ENCODE measurements around the gene CNTN4. TPM values are rescaled to one million over a fixed set of nuclear protein-coding genes. Genes with fewer than 3 reads are reported as not detected.
A peak's percentile ranks its signal among the peaks of the same experiment; 100 is the strongest.

CNTN4 gene
- polyA plus RNA-seq, 4 donors, result 0.27 to 6.5 (median 2.6) TPM; not detected in 1

- DNase-seq, result no peak
- 80 to 92% (median 89%) methylated on average over 3 of the region's 3 CpGs for WGBS, 3 donors
- H3K27me3 ChIP-seq (ENCODE audit: control insufficient read depth in 3 of 3, insufficient read depth in 3 of 3, low read length in 3 of 3), result no peaks in the 10 kb centered on the region
- no peaks in the 10 kb centered on the region for H3K4me1 ChIP-seq (ENCODE audit: control insufficient read depth in 3 of 3, insufficient read depth in 2 of 3, low read depth in 1 of 3, low read length in 2 of 3)
- no peaks in the 10 kb centered on the region for H3K36me3 ChIP-seq (ENCODE audit: control insufficient read depth in 3 of 3, insufficient read depth in 2 of 3, low read depth in 1 of 3, low read length in 3 of 3)
- peaks cover 0 to 1% of the 10 kb centered on the region in 2 donors for H3K9me3 ChIP-seq (ENCODE audit: control insufficient read depth in 2 of 2, insufficient read depth in 1 of 2, low read depth in 1 of 2, low read length in 1 of 2)
- H3K4me3 ChIP-seq (ENCODE audit: low read depth in 1 of 3, low read length in 3 of 3), result no peak overlapping the region
- no peak overlapping the region for H3K27ac ChIP-seq (ENCODE audit: low read depth in 1 of 3, low read length in 2 of 3)
- no peak for FAIRE-seq
Observed at GRCh38 chr3:2883283-2883682, 784.6 kb downstream of the CNTN4 start.

- no peaks in the 10 kb centered on the region for H3K4me1 ChIP-seq (ENCODE audit: control insufficient read depth in 3 of 3, insufficient read depth in 2 of 3, low read depth in 1 of 3, low read length in 2 of 3)
- no peaks in the 10 kb centered on the region for H3K36me3 ChIP-seq (ENCODE audit: control insufficient read depth in 3 of 3, insufficient read depth in 2 of 3, low read depth in 1 of 3, low read length in 3 of 3)
- H3K27ac ChIP-seq (ENCODE audit: low read depth in 1 of 3, low read length in 2 of 3), result no peak overlapping the region
- peaks cover 0 to 1% of the 10 kb centered on the region in 2 donors for H3K9me3 ChIP-seq (ENCODE audit: control insufficient read depth in 2 of 2, insufficient read depth in 1 of 2, low read depth in 1 of 2, low read length in 1 of 2)
- WGBS, 3 donors, result 79 to 82% (median 80%) methylated on average over 2 of the region's 2 CpGs
- H3K27me3 ChIP-seq (ENCODE audit: control insufficient read depth in 3 of 3, insufficient read depth in 3 of 3, low read length in 3 of 3), result no peaks in the 10 kb centered on the region
- DNase-seq (no peak), FAIRE-seq (no peak)
- H3K4me3 ChIP-seq (ENCODE audit: low read depth in 1 of 3, low read length in 3 of 3), result no peak overlapping the region
Observed at GRCh38 chr3:2888592-2888991, 789.9 kb downstream of the CNTN4 start.

- H3K4me1 ChIP-seq (ENCODE audit: control insufficient read depth in 3 of 3, insufficient read depth in 2 of 3, low read depth in 1 of 3, low read length in 2 of 3), result no peaks in the 10 kb centered on the region
- H3K36me3 ChIP-seq (ENCODE audit: control insufficient read depth in 3 of 3, insufficient read depth in 2 of 3, low read depth in 1 of 3, low read length in 3 of 3), result no peaks in the 10 kb centered on the region
- H3K4me3 ChIP-seq (ENCODE audit: low read depth in 1 of 3, low read length in 3 of 3), result no peak overlapping the region
- DNase-seq (no peak), FAIRE-seq (no peak)
- 48 to 68% (median 64%) methylated on average over 2 of the region's 2 CpGs for WGBS, 3 donors
- H3K27ac ChIP-seq (ENCODE audit: low read depth in 1 of 3, low read length in 2 of 3), result no peak overlapping the region
- peaks cover 0 to 1% of the 10 kb centered on the region in 2 donors for H3K9me3 ChIP-seq (ENCODE audit: control insufficient read depth in 2 of 2, insufficient read depth in 1 of 2, low read depth in 1 of 2, low read length in 1 of 2)
- H3K27me3 ChIP-seq (ENCODE audit: control insufficient read depth in 3 of 3, insufficient read depth in 3 of 3, low read length in 3 of 3), result no peaks in the 10 kb centered on the region
Observed at GRCh38 chr3:2889736-2890135, 791.1 kb downstream of the CNTN4 start.

GRCh38 chr3:2896308-2896939 lies 797.8 kb downstream of the CNTN4 start:
- 64 to 74% (median 74%) methylated on average over 3 of the region's 3 CpGs for WGBS, 3 donors
- H3K4me3 ChIP-seq (ENCODE audit: low read depth in 1 of 3, low read length in 3 of 3), result no peak overlapping the region
- no peaks in the 10 kb centered on the region for H3K36me3 ChIP-seq (ENCODE audit: control insufficient read depth in 3 of 3, insufficient read depth in 2 of 3, low read depth in 1 of 3, low read length in 3 of 3)
- FAIRE-seq (no peak), DNase-seq (peak; percentile 1 to 70)
- H3K27ac ChIP-seq (ENCODE audit: low read depth in 1 of 3, low read length in 2 of 3), result peak overlapping the region in 1 of 3 donors; percentile 48
- peaks cover 0 to 12% (median 0%) of the 10 kb centered on the region in 3 donors for H3K4me1 ChIP-seq (ENCODE audit: control insufficient read depth in 3 of 3, insufficient read depth in 2 of 3, low read depth in 1 of 3, low read length in 2 of 3)
- H3K27me3 ChIP-seq (ENCODE audit: control insufficient read depth in 3 of 3, insufficient read depth in 3 of 3, low read length in 3 of 3), result no peaks in the 10 kb centered on the region
- no peaks in the 10 kb centered on the region for H3K9me3 ChIP-seq (ENCODE audit: control insufficient read depth in 2 of 2, insufficient read depth in 1 of 2, low read depth in 1 of 2, low read length in 1 of 2)

- WGBS, 3 donors, result 24 to 49% (median 25%) methylated on average over 4 of the region's 4 CpGs
- DNase-seq (peak; percentile 29 to 62), FAIRE-seq (no peak)
Observed at GRCh38 chr3:2897821-2898220, 799.2 kb downstream of the CNTN4 start.

GRCh38 chr3:2898591-2899353 lies 800.1 kb downstream of the CNTN4 start:
- DNase-seq, result peak in 1 of 2 donors; percentile 4
- FAIRE-seq, result no peak
- Histone ChIP-seq H3K27ac (ENCODE audit: low read depth in 1 of 3, low read length in 2 of 3) (peak overlapping the region in 1 of 3 donors; percentile 56), H3K36me3 (ENCODE audit: control insufficient read depth in 3 of 3, insufficient read depth in 2 of 3, low read depth in 1 of 3, low read length in 3 of 3) (no peaks in the 10 kb centered on the region), H3K27me3 (ENCODE audit: control insufficient read depth in 3 of 3, insufficient read depth in 3 of 3, low read length in 3 of 3) (no peaks in the 10 kb centered on the region), H3K4me1 (ENCODE audit: control insufficient read depth in 3 of 3, insufficient read depth in 2 of 3, low read depth in 1 of 3, low read length in 2 of 3) (peaks cover 0 to 12% (median 0%) of the 10 kb centered on the region in 3 donors), H3K9me3 (ENCODE audit: control insufficient read depth in 2 of 2, insufficient read depth in 1 of 2, low read depth in 1 of 2, low read length in 1 of 2) (no peaks in the 10 kb centered on the region), H3K4me3 (ENCODE audit: low read depth in 1 of 3, low read length in 3 of 3) (no peak overlapping the region)
- 9 to 19% (median 15%) methylated on average over 1 of the region's 1 CpG for WGBS, 3 donors

More at GRCh38 chr3:2897821-2898220, 799.2 kb downstream of the CNTN4 start:
- H3K27ac ChIP-seq (ENCODE audit: low read depth in 1 of 3, low read length in 2 of 3), result peak overlapping the region in 1 of 3 donors; percentile 56
- H3K36me3 ChIP-seq (ENCODE audit: control insufficient read depth in 3 of 3, insufficient read depth in 2 of 3, low read depth in 1 of 3, low read length in 3 of 3), result no peaks in the 10 kb centered on the region
- H3K4me1 ChIP-seq (ENCODE audit: control insufficient read depth in 3 of 3, insufficient read depth in 2 of 3, low read depth in 1 of 3, low read length in 2 of 3), result peaks cover 0 to 12% (median 0%) of the 10 kb centered on the region in 3 donors
- H3K9me3 ChIP-seq (ENCODE audit: control insufficient read depth in 2 of 2, insufficient read depth in 1 of 2, low read depth in 1 of 2, low read length in 1 of 2), result no peaks in the 10 kb centered on the region
- no peak overlapping the region for H3K4me3 ChIP-seq (ENCODE audit: low read depth in 1 of 3, low read length in 3 of 3)
- no peaks in the 10 kb centered on the region for H3K27me3 ChIP-seq (ENCODE audit: control insufficient read depth in 3 of 3, insufficient read depth in 3 of 3, low read length in 3 of 3)

GRCh38 chr3:2904054-2904453 lies 805.4 kb downstream of the CNTN4 start:
- Histone ChIP-seq H3K9me3 (ENCODE audit: control insufficient read depth in 2 of 2, insufficient read depth in 1 of 2, low read depth in 1 of 2, low read length in 1 of 2) (no peaks in the 10 kb centered on the region), H3K4me3 (ENCODE audit: low read depth in 1 of 3, low read length in 3 of 3) (no peak overlapping the region), H3K27me3 (ENCODE audit: control insufficient read depth in 3 of 3, insufficient read depth in 3 of 3, low read length in 3 of 3) (no peaks in the 10 kb centered on the region), H3K36me3 (ENCODE audit: control insufficient read depth in 3 of 3, insufficient read depth in 2 of 3, low read depth in 1 of 3, low read length in 3 of 3) (no peaks in the 10 kb centered on the region), H3K27ac (ENCODE audit: low read depth in 1 of 3, low read length in 2 of 3) (no peak overlapping the region), H3K4me1 (ENCODE audit: control insufficient read depth in 3 of 3, insufficient read depth in 2 of 3, low read depth in 1 of 3, low read length in 2 of 3) (no peaks in the 10 kb centered on the region)
- 41 to 72% (median 47%) methylated on average over 2 of the region's 2 CpGs for WGBS, 3 donors
- DNase-seq, result no peak
- no peak for FAIRE-seq

GRCh38 chr3:2908693-2909351 lies 810.2 kb downstream of the CNTN4 start:
- no peaks in the 10 kb centered on the region for H3K27me3 ChIP-seq (ENCODE audit: control insufficient read depth in 3 of 3, insufficient read depth in 3 of 3, low read length in 3 of 3)
- DNase-seq (no peak), FAIRE-seq (no peak)
- WGBS, 3 donors, result 72 to 79% (median 77%) methylated on average over 5 of the region's 5 CpGs
- H3K36me3 ChIP-seq (ENCODE audit: control insufficient read depth in 3 of 3, insufficient read depth in 2 of 3, low read depth in 1 of 3, low read length in 3 of 3), result no peaks in the 10 kb centered on the region
- no peaks in the 10 kb centered on the region for H3K9me3 ChIP-seq (ENCODE audit: control insufficient read depth in 2 of 2, insufficient read depth in 1 of 2, low read depth in 1 of 2, low read length in 1 of 2)
- no peak overlapping the region for H3K4me3 ChIP-seq (ENCODE audit: low read depth in 1 of 3, low read length in 3 of 3)
- no peaks in the 10 kb centered on the region for H3K4me1 ChIP-seq (ENCODE audit: control insufficient read depth in 3 of 3, insufficient read depth in 2 of 3, low read depth in 1 of 3, low read length in 2 of 3)
- no peak overlapping the region for H3K27ac ChIP-seq (ENCODE audit: low read depth in 1 of 3, low read length in 2 of 3)
